ENCODE measurements around the gene KCNQ1.

The KCNQ1 gene

GRCh38 chr11:2881076-2881980 is 436.5 kb downstream of the KCNQ1 start:
- Histone ChIP-seq H3K9ac (ENCODE audit: low read depth, low read length) (no peak overlapping the region), H3K4me1 (ENCODE audit: control insufficient read depth, insufficient read depth, low read length) (peaks cover 15% of the 10 kb centered on the region), H3K36me3 (ENCODE audit: control insufficient read depth, insufficient read depth, low read length) (no peaks in the 10 kb centered on the region), H3K27me3 (ENCODE audit: control insufficient read depth, insufficient read depth, low read length) (peaks cover 64% of the 10 kb centered on the region), H3K4me3 (ENCODE audit: low read depth, low read length) (no peak overlapping the region), H3K9me3 (ENCODE audit: control insufficient read depth, insufficient read depth, low read length) (no peaks in the 10 kb centered on the region), H3K27ac (ENCODE audit: low read depth, low read length) (no peak overlapping the region)

- Histone ChIP-seq H3K4me1 (ENCODE audit: control insufficient read depth, insufficient read depth, low read length) (peaks cover 22% of the 10 kb centered on the region), H3K27ac (ENCODE audit: low read depth, low read length) (no peak overlapping the region), H3K4me3 (ENCODE audit: low read depth, low read length) (no peak overlapping the region), H3K9me3 (ENCODE audit: control insufficient read depth, insufficient read depth, low read length) (no peaks in the 10 kb centered on the region), H3K27me3 (ENCODE audit: control insufficient read depth, insufficient read depth, low read length) (peaks cover 67% of the 10 kb centered on the region), H3K36me3 (ENCODE audit: control insufficient read depth, insufficient read depth, low read length) (no peaks in the 10 kb centered on the region), H3K9ac (ENCODE audit: low read depth, low read length) (no peak overlapping the region)
These were observed 437.2 kb downstream of the KCNQ1 start for GRCh38 chr11:2881981-2882375.

- no peak overlapping the region for H3K27ac ChIP-seq (ENCODE audit: low read depth, low read length)
- H3K4me1 ChIP-seq (ENCODE audit: control insufficient read depth, insufficient read depth, low read length) = peaks cover 27% of the 10 kb centered on the region
- no peaks in the 10 kb centered on the region for H3K9me3 ChIP-seq (ENCODE audit: control insufficient read depth, insufficient read depth, low read length)
- no peak overlapping the region for H3K4me3 ChIP-seq (ENCODE audit: low read depth, low read length)
- peaks cover 73% of the 10 kb centered on the region for H3K27me3 ChIP-seq (ENCODE audit: control insufficient read depth, insufficient read depth, low read length)
- no peaks in the 10 kb centered on the region for H3K36me3 ChIP-seq (ENCODE audit: control insufficient read depth, insufficient read depth, low read length)
- H3K9ac ChIP-seq (ENCODE audit: low read depth, low read length) = no peak overlapping the region
These were observed 437.7 kb downstream of the KCNQ1 start for GRCh38 chr11:2882396-2883110.

- no peaks in the 10 kb centered on the region for H3K9me3 ChIP-seq (ENCODE audit: control insufficient read depth, insufficient read depth, low read length)
- no peaks in the 10 kb centered on the region for H3K36me3 ChIP-seq (ENCODE audit: control insufficient read depth, insufficient read depth, low read length)
- H3K27me3 ChIP-seq (ENCODE audit: control insufficient read depth, insufficient read depth, low read length) = peaks cover 79% of the 10 kb centered on the region
- peaks cover 32% of the 10 kb centered on the region for H3K4me1 ChIP-seq (ENCODE audit: control insufficient read depth, insufficient read depth, low read length)
- peak overlapping the region; percentile 61 for H3K4me3 ChIP-seq (ENCODE audit: low read depth, low read length)
- H3K27ac ChIP-seq (ENCODE audit: low read depth, low read length) = no peak overlapping the region
- no peak overlapping the region for H3K9ac ChIP-seq (ENCODE audit: low read depth, low read length)
These were observed 438.8 kb downstream of the KCNQ1 start for GRCh38 chr11:2883640-2883978.

- H3K4me3 ChIP-seq (ENCODE audit: low read depth, low read length) = peak overlapping the region; percentile 61
- peaks cover 32% of the 10 kb centered on the region for H3K4me1 ChIP-seq (ENCODE audit: control insufficient read depth, insufficient read depth, low read length)
- peak overlapping the region; percentile 28 for H3K27ac ChIP-seq (ENCODE audit: low read depth, low read length)
- no peaks in the 10 kb centered on the region for H3K36me3 ChIP-seq (ENCODE audit: control insufficient read depth, insufficient read depth, low read length)
- H3K9ac ChIP-seq (ENCODE audit: low read depth, low read length) = no peak overlapping the region
- no peaks in the 10 kb centered on the region for H3K9me3 ChIP-seq (ENCODE audit: control insufficient read depth, insufficient read depth, low read length)
- H3K27me3 ChIP-seq (ENCODE audit: control insufficient read depth, insufficient read depth, low read length) = peaks cover 81% of the 10 kb centered on the region
These were observed 439.4 kb downstream of the KCNQ1 start for GRCh38 chr11:2883979-2884815.

- H3K27ac ChIP-seq (ENCODE audit: low read depth, low read length) = peak overlapping the region; percentile 20
- H3K9ac ChIP-seq (ENCODE audit: low read depth, low read length) = no peak overlapping the region; the same call in 1 of the 2 replicates
- H3K9me3 ChIP-seq (ENCODE audit: control insufficient read depth, insufficient read depth, low read length) = no peaks in the 10 kb centered on the region
- H3K4me1 ChIP-seq (ENCODE audit: control insufficient read depth, insufficient read depth, low read length) = peaks cover 32% of the 10 kb centered on the region
- peak overlapping the region; percentile 69 for H3K4me3 ChIP-seq (ENCODE audit: low read depth, low read length)
- no peaks in the 10 kb centered on the region for H3K36me3 ChIP-seq (ENCODE audit: control insufficient read depth, insufficient read depth, low read length)
- peaks cover 79% of the 10 kb centered on the region for H3K27me3 ChIP-seq (ENCODE audit: control insufficient read depth, insufficient read depth, low read length)
These were observed 440.3 kb downstream of the KCNQ1 start for GRCh38 chr11:2885017-2885677.

- Histone ChIP-seq H3K36me3 (ENCODE audit: control insufficient read depth, insufficient read depth, low read length) (no peaks in the 10 kb centered on the region), H3K9ac (ENCODE audit: low read depth, low read length) (no peak within 1 kb of the TSS; the same call in 1 of the 2 replicates), H3K27ac (ENCODE audit: low read depth, low read length) (peak within 1 kb of the TSS; percentile 28), H3K4me1 (ENCODE audit: control insufficient read depth, insufficient read depth, low read length) (peaks cover 32% of the 10 kb centered on the region), H3K9me3 (ENCODE audit: control insufficient read depth, insufficient read depth, low read length) (no peaks in the 10 kb centered on the region), H3K4me3 (ENCODE audit: low read depth, low read length) (peak within 1 kb of the TSS; percentile 69), H3K27me3 (ENCODE audit: control insufficient read depth, insufficient read depth, low read length) (peaks cover 77% of the 10 kb centered on the region)
These were observed 440.9 kb downstream of the KCNQ1 start, which contains the start of gene CDKN1C for GRCh38 chr11:2885678-2886081. Gene CDKN1C (minus strand): TSS chr11:2885775. CDS start chr11:2885456, 319 bp downstream.

GRCh38 chr11:2886191-2886894 is 441.5 kb downstream of the KCNQ1 start:
- H3K27ac ChIP-seq (ENCODE audit: low read depth, low read length) = no peak overlapping the region
- H3K4me3 ChIP-seq (ENCODE audit: low read depth, low read length) = peak overlapping the region; percentile 38; the same call in 1 of the 2 replicates
- no peaks in the 10 kb centered on the region for H3K9me3 ChIP-seq (ENCODE audit: control insufficient read depth, insufficient read depth, low read length)
- no peaks in the 10 kb centered on the region for H3K36me3 ChIP-seq (ENCODE audit: control insufficient read depth, insufficient read depth, low read length)
- peaks cover 71% of the 10 kb centered on the region for H3K27me3 ChIP-seq (ENCODE audit: control insufficient read depth, insufficient read depth, low read length)
- peaks cover 37% of the 10 kb centered on the region for H3K4me1 ChIP-seq (ENCODE audit: control insufficient read depth, insufficient read depth, low read length)
- no peak overlapping the region for H3K9ac ChIP-seq (ENCODE audit: low read depth, low read length)

GRCh38 chr11:2886936-2887335 is 442.1 kb downstream of the KCNQ1 start:
- Histone ChIP-seq H3K27me3 (ENCODE audit: control insufficient read depth, insufficient read depth, low read length) (peaks cover 65% of the 10 kb centered on the region), H3K9me3 (ENCODE audit: control insufficient read depth, insufficient read depth, low read length) (no peaks in the 10 kb centered on the region), H3K4me3 (ENCODE audit: low read depth, low read length) (no peak overlapping the region), H3K9ac (ENCODE audit: low read depth, low read length) (no peak overlapping the region), H3K4me1 (ENCODE audit: control insufficient read depth, insufficient read depth, low read length) (peaks cover 43% of the 10 kb centered on the region), H3K27ac (ENCODE audit: low read depth, low read length) (no peak overlapping the region), H3K36me3 (ENCODE audit: control insufficient read depth, insufficient read depth, low read length) (no peaks in the 10 kb centered on the region)
